GM12865 (cell line): ENCODE results near the gene LRCH3.

Experiments
- DNase-seq: peaks from one replicate; pipeline ENCODE4 v3.0.0; 2010; ENCODE audit warnings: low read depth
- H3K4me3 ChIP-seq: 2 replicates; pipeline ENCODE4 v1.5.1; 2011; ENCODE audit warnings: mild to moderate bottlenecking, low read depth, low read length, control low read depth
- TF ChIP-seq, protein P1 (sequence below): IDR thresholded peaks from 2 replicates; pipeline ENCODE4 v1.5.1; 2011; ENCODE audit warnings: low read length, control low read depth, low read depth, inconsistent platforms; ENCODE audit not compliant: insufficient read depth; ENCODE audit errors: missing control alignments

The LRCH3 gene

DNA sequence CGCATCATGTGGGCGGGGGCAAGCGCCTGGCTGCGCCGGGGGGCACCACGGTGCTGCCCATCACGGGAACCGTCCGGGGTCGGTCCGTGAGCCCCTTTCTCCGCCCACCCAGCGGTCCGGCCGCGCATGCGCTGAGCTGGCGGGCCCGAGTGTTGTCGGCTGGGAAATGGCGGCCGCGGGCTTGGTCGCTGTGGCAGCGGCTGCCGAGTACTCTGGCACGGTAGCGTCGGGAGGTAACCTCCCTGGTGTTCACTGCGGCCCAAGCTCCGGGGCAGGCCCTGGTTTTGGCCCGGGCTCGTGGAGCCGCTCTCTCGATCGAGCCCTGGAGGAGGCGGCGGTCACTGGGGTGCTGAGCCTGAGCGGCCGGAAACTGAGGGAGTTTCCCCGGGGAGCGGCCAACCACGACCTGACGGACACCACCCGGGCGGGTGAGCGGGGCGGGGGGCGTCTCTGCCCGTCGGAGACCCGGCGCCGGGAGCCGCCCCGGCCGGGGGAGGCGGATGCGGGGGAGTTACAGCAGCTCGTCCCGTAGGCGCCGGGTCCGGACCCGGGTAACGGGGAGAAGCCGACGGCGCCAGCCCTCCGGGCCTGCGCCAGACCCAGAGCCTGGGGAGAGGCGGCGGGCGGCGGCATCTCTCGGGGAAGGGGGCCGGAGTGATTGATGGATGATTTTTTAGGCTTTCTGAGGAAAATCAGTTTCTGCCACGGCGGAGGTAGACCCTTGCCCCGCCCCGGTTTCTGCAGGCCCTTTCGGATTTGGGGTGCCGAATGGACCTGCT lies at the start of gene LRCH3:
Gene LRCH3 (plus strand): TSS at position 142 of the 779 bp plus-strand sequence. CDS start 25 bp downstream, at position 167.
- peak within 1 kb of the TSS; percentile 89 for H3K4me3 ChIP-seq
- TF ChIP-seq, protein P1, sequence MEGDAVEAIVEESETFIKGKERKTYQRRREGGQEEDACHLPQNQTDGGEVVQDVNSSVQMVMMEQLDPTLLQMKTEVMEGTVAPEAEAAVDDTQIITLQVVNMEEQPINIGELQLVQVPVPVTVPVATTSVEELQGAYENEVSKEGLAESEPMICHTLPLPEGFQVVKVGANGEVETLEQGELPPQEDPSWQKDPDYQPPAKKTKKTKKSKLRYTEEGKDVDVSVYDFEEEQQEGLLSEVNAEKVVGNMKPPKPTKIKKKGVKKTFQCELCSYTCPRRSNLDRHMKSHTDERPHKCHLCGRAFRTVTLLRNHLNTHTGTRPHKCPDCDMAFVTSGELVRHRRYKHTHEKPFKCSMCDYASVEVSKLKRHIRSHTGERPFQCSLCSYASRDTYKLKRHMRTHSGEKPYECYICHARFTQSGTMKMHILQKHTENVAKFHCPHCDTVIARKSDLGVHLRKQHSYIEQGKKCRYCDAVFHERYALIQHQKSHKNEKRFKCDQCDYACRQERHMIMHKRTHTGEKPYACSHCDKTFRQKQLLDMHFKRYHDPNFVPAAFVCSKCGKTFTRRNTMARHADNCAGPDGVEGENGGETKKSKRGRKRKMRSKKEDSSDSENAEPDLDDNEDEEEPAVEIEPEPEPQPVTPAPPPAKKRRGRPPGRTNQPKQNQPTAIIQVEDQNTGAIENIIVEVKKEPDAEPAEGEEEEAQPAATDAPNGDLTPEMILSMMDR, result no peak
- DNase-seq, result peak; percentile 91

DNA sequence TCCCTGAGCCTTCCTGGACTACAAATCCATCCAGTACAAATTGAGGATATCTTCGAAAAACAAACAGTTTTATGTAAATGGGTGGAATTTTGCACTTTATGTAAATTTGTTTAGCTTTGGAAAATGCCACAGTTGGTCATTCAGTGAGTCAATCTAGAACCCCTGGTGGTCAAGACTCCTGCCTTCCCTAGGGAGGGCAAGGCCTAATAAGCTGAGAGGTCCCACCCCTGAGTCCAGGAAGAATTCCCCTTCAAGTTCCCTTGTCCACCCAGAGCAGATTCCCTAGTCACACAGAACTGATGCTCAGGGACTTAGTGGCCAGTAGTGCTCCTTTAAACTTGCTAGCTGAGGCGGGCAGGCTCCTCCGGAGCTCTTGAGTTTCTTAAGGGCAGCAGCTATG lies 48.3 kb upstream of the LRCH3 start:
- no peak for DNase-seq

DNA sequence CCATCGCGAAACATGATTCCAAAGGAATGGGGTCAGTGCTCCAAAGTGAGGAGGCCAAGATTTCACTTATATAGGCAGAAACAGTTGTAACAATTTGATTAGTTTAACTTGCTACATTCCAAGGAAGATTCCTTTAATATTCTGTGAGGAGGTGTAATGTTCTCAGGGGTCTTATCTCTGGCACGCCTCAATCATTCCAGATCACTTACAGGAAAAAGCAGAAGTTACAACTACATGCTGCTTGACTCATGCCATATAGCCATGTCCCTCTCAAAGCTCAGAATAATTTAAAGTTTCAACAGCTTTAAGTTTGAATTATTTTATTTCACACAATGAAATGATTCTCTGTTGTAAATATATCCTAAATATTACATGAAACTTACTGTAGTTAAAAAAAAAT lies 44.8 kb upstream of the LRCH3 start:
- no peak for DNase-seq
- no peak overlapping the region for H3K4me3 ChIP-seq
- TF ChIP-seq, protein P1, result no peak

More for the DNA sequence above, 48.3 kb upstream of the LRCH3 start:
- H3K4me3 ChIP-seq, result no peak overlapping the region
- TF ChIP-seq, protein P1, result no peak

DNA sequence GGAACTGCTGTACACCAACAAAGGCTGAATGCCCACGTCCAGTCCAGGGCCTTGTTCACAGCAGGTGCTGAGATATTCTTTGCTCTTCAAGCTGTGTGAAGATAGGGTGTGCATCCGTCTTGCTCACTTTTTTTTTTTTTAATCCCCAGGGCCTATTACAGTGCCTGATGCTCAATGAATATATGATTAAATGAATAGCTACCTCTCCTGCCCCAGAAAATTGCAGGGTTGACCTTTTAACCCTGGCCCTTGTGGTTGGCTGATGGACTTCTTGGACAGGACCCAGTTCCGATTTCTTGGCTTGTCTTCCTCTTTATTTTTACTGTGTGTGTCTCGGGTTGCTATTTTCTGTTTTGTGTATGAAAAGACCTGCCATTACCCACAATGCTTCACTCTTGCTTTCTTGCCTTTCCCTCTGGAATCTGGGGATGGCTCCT lies 44.2 kb upstream of the LRCH3 start:
- TF ChIP-seq, protein P1, result no peak
- no peak overlapping the region for H3K4me3 ChIP-seq
- peak; percentile 37 for DNase-seq

DNA sequence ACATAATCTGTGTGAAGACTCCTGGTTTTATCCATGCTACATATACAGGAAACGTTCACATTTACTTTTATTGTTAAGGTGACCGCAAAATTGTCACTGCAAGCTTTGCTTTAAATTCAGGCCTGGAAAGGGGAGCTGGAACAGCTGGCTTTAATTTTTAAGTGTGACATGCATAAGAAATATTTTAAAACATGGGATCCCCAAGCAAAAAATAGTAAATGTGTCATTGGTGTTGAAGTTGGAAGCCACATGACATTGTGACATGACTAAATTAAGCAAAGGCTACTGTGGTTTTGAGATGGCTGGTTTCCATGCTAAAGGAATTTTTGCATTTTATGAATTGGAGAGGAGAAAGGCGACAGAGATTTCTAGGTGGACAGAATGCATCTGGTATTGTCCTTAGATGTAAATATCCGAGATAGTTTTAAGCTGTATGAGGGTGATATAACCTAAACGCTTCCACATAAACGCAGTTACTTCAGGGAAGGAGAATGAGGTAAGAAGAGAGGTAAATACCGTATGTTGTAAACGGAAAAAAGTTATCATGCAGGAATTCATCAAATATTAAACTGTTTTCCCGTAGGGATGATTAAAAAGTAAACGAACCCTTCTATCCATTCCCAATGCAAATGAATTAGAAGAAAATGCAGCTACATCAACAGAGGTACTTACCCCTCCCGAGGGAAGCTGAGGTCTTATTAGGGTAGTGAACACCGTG lies 42.3 kb upstream of the LRCH3 start:
- TF ChIP-seq, protein P1, result no peak
- no peak for DNase-seq
- peak overlapping the region; percentile 89 for H3K4me3 ChIP-seq

DNA sequence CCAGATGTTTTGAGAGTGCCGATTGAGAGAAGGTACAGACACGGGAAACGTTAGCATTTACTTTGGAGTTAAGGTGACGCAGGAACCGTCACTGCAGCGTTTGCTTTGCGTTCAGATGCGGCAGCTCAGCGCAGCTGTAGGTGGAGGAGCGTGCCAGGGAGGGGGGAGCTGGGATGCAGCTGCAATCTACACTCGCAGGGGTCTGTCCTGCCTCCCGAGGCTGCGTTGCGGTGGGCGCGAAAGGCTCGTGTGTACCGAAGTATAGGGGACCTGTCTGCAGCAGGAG lies 41.8 kb upstream of the LRCH3 start:
- H3K4me3 ChIP-seq, result peak overlapping the region; percentile 89
- TF ChIP-seq, protein P1, result no peak
- DNase-seq, result peak; percentile 73
